SU-DHL-6 (cell line): Measurements from ENCODE around the gene ATE1.

Experiments
- EZH2phosphoT487 ChIP-seq: fragments of 200-600 bp; sonication (generic), shearing (Covaris generic); conservative IDR thresholded peaks from 2 replicates; pipeline ENCODE4 v1.6.1; 2018; ENCODE audit warnings: mild to moderate bottlenecking, antibody characterized with exemption, low read length, moderate library complexity, mixed read lengths
- TF ChIP-seq, protein P1 (sequence below): fragments of 200-600 bp; sonication (generic); IDR thresholded peaks from one replicate; pipeline ENCODE4 v1.5.1; 2017; ENCODE audit warnings: antibody characterized with exemption, mild to moderate bottlenecking, low read length, moderate library complexity; ENCODE audit not compliant: insufficient read depth, poor library complexity, severe bottlenecking

DNA sequence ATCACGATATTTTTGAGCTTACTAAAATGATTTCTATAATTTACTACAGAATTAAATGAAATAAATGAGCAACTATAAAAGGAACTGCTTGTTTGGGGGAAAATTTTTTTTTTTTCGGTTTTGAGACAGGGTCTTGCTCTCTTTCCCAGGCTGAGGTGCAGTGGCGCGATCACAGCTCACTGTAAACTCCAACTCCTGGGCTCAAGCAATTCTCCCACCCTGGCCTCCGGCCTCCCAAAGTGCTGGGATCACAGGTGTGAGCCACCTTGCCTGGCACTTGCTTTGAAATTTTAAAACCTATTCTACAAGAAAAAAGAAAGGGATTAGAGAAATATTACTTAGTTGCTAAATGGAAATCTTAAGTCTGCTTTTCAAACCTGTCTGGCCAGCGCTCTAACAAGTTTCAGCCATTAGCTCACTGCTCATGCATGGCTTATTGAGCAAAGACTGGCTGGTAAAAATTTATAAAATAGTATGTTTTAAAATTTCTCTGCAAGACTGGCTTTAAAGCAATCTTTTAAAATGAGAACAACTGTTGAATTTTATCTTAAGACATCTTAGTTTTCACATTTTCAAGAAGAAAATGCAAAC, 144.0 kb downstream of the ATE1 start:
- TF ChIP-seq, protein P1, sequence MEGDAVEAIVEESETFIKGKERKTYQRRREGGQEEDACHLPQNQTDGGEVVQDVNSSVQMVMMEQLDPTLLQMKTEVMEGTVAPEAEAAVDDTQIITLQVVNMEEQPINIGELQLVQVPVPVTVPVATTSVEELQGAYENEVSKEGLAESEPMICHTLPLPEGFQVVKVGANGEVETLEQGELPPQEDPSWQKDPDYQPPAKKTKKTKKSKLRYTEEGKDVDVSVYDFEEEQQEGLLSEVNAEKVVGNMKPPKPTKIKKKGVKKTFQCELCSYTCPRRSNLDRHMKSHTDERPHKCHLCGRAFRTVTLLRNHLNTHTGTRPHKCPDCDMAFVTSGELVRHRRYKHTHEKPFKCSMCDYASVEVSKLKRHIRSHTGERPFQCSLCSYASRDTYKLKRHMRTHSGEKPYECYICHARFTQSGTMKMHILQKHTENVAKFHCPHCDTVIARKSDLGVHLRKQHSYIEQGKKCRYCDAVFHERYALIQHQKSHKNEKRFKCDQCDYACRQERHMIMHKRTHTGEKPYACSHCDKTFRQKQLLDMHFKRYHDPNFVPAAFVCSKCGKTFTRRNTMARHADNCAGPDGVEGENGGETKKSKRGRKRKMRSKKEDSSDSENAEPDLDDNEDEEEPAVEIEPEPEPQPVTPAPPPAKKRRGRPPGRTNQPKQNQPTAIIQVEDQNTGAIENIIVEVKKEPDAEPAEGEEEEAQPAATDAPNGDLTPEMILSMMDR: no peak
- no peak for TF ChIP-seq EZH2phosphoT487
